Stimulated activated CD8-positive, alpha-beta memory T cell treated with anti-CD3 and anti-CD28 coated beads, Interleukin-12 subunit alpha, Interleukin-12 subunit beta, amount 100 ng/mL, for 1 hour (primary cell): ENCODE results near the gene PEX11B.
A peak's percentile ranks its signal among the peaks of the same experiment; 100 is the strongest.
"Not testable (repeated sequence)": the region's sequence is repeated elsewhere in the genome, so short reads cannot be mapped to it uniquely, and the experiment has no call there.

Experiments
- DNase-seq: peaks from one replicate; pipeline ENCODE4 v3.0.0-alpha.2; 2020; ENCODE audit warnings: low read depth

Gene PEX11B

GRCh38 chr1:145952903-145953302, 34.4 kb upstream of the PEX11B start:
- DNase-seq = no peak

- no peak for DNase-seq
Observed at GRCh38 chr1:145951526-145951925, 33.0 kb upstream of the PEX11B start.

- DNase-seq = no peak
Observed at GRCh38 chr1:145949219-145949618, 30.7 kb upstream of the PEX11B start.

GRCh38 chr1:145947551-145947950, 29.0 kb upstream of the PEX11B start:
- DNase-seq = no peak

- DNase-seq = no peak
Observed at GRCh38 chr1:145946477-145946986, 28.0 kb upstream of the PEX11B start.

- no peak for DNase-seq
Observed at GRCh38 chr1:145944532-145944931, 26.0 kb upstream of the PEX11B start.

GRCh38 chr1:145942871-145943270, 24.4 kb upstream of the PEX11B start:
- DNase-seq = no peak

GRCh38 chr1:145942405-145942804, 23.9 kb upstream of the PEX11B start:
- no peak for DNase-seq

- no peak for DNase-seq
Observed at GRCh38 chr1:145937436-145937835, 18.9 kb upstream of the PEX11B start.

- no peak for DNase-seq
Observed at GRCh38 chr1:145936247-145936646, 17.7 kb upstream of the PEX11B start.

- no peak for DNase-seq
Observed at GRCh38 chr1:145935708-145936107, 17.2 kb upstream of the PEX11B start.

- DNase-seq = not testable (repeated sequence)
Observed at GRCh38 chr1:145932522-145933009, 14.0 kb upstream of the PEX11B start.

GRCh38 chr1:145927916-145928643, 9.6 kb upstream of the PEX11B start:
- no peak for DNase-seq

GRCh38 chr1:145927063-145927886, 8.8 kb upstream of the PEX11B start, which contains the start of gene RBM8A:
Gene RBM8A (minus strand): TSS chr1:145927484. CDS start chr1:145927426, 58 bp downstream.
- DNase-seq = peak; percentile 90

GRCh38 chr1:145926686-145927062, 8.2 kb upstream of the PEX11B start:
- DNase-seq = no peak

- DNase-seq = no peak
Observed at GRCh38 chr1:145922266-145922665, 3.7 kb upstream of the PEX11B start.

- DNase-seq = not testable (repeated sequence)
Observed at GRCh38 chr1:145920297-145920696, 1.8 kb upstream of the PEX11B start.

- no peak for DNase-seq
Observed at GRCh38 chr1:145918992-145919939, 749 bp upstream of the PEX11B start.

- no peak for DNase-seq
Observed at GRCh38 chr1:145917595-145917994, 922 bp downstream of the PEX11B start.

GRCh38 chr1:145916745-145917144, 1.8 kb downstream of the PEX11B start:
- no peak for DNase-seq

GRCh38 chr1:145912128-145912641, 6.3 kb downstream of the PEX11B start:
- DNase-seq = no peak

- DNase-seq = no peak
Observed at GRCh38 chr1:145908653-145909052, 9.9 kb downstream of the PEX11B start.
